Activated T-helper 2 cell treated with anti-CD3 and anti-CD28 coated beads, Interferon-gamma antibody, Interleukin-2, Interleukin-4, amounts not matched to agents 10 μg/mL and 5 μg/mL and 100 μg/mL, durations not matched to agents 14 hours and 24 hours and 36 hours (primary cell): Measurements from ENCODE around the gene PRKCB. TPM values are rescaled to one million over a fixed set of nuclear protein-coding genes. Genes with fewer than 3 reads are reported as not detected.

Experiments used
- DNase-seq: peaks from one replicate; pipeline ENCODE4 v3.0.0; 2021; ENCODE audit warnings: low spot score
- H3K27ac Mint-ChIP-seq: one replicate; pipeline ENCODE4 v1.8.0; 2021; ENCODE audit warnings: mixed read lengths
- H3K27me3 Mint-ChIP-seq: one replicate; pipeline ENCODE4 v1.8.0; 2021; ENCODE audit warnings: low read depth, mixed read lengths
- H3K36me3 Mint-ChIP-seq: one replicate; pipeline ENCODE4 v1.8.0; 2021; ENCODE audit warnings: low read depth, mixed read lengths
- H3K4me1 Mint-ChIP-seq: one replicate; pipeline ENCODE4 v1.8.0; 2021; ENCODE audit warnings: low read depth, mixed read lengths
- H3K4me3 Mint-ChIP-seq: one replicate; pipeline ENCODE4 v1.8.0; 2021; ENCODE audit warnings: low read depth, mild to moderate bottlenecking, moderate library complexity, mixed read lengths
- H3K9me3 Mint-ChIP-seq: one replicate; pipeline ENCODE4 v1.8.0; 2021; ENCODE audit warnings: mixed read lengths
- intact Hi-C: fragments of 100-400 bp; cut with micrococcal nuclease; formaldehyde crosslinking; loops from one replicate; pipeline ENCODE4 v1.15.1; 2023
- total RNA-seq: library from RNA; stranded (reverse); gene quantifications from 2 replicates; pipeline ENCODE4 v1.2.3, GENCODE V29; 2022

PRKCB gene
- total RNA-seq, 1 donor from 2014 or later = 69.5 TPM

GRCh38 chr16:23975293-23975692, 139.5 kb downstream of the PRKCB start:
- Mint-ChIP-seq H3K36me3 (no peaks in the 10 kb centered on the region), H3K27me3 (no peaks in the 10 kb centered on the region), H3K27ac (no peak overlapping the region), H3K4me3 (no peak overlapping the region), H3K9me3 (no peaks in the 10 kb centered on the region), H3K4me1 (peaks cover 20% of the 10 kb centered on the region)
- no peak for DNase-seq
- intact Hi-C loops = no loop called here

- H3K4me3 Mint-ChIP-seq = no peak overlapping the region
- H3K4me1 Mint-ChIP-seq = peaks cover 20% of the 10 kb centered on the region
- H3K27ac Mint-ChIP-seq = no peak overlapping the region
These were observed 140.3 kb downstream of the PRKCB start for GRCh38 chr16:23976091-23976490.

DNA sequence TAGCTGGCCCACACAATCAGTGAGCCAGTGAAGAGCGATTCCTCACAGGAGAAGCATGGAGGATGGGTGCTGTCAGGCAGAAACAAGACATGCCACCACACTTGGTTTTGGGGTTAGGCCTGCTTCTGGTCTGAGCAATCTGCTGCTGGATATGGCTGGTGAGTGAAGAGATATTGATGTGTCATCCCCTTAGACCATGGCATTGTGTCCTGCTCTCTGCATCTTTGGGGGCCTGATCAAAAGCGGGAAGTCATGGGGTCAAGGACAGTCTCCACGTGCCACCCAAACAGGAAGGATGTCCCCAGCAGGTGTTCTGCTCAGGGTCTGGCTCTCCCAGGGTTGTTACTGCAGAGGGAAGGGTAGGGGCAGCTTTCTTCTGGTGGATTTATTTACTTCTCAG, 140.7 kb downstream of the PRKCB start:
- no peak for DNase-seq
- peak overlapping the region; percentile 48 for H3K27ac Mint-ChIP-seq
- H3K9me3 Mint-ChIP-seq = no peaks in the 10 kb centered on the region
- no peak overlapping the region for H3K4me3 Mint-ChIP-seq
- H3K36me3 Mint-ChIP-seq = no peaks in the 10 kb centered on the region
- intact Hi-C loops = no loop called here
- H3K4me1 Mint-ChIP-seq = peaks cover 20% of the 10 kb centered on the region
- H3K27me3 Mint-ChIP-seq = no peaks in the 10 kb centered on the region

More at GRCh38 chr16:23976091-23976490, 140.3 kb downstream of the PRKCB start:
- intact Hi-C loops = no loop called here
- H3K36me3 Mint-ChIP-seq = no peaks in the 10 kb centered on the region
- no peak for DNase-seq
- H3K27me3 Mint-ChIP-seq = no peaks in the 10 kb centered on the region
- no peaks in the 10 kb centered on the region for H3K9me3 Mint-ChIP-seq

- no peak overlapping the region for H3K4me3 Mint-ChIP-seq
- peaks cover 13% of the 10 kb centered on the region for H3K4me1 Mint-ChIP-seq
- no peaks in the 10 kb centered on the region for H3K27me3 Mint-ChIP-seq
- peaks cover 3% of the 10 kb centered on the region for H3K36me3 Mint-ChIP-seq
- H3K9me3 Mint-ChIP-seq = no peaks in the 10 kb centered on the region
- DNase-seq = no peak
- no peak overlapping the region for H3K27ac Mint-ChIP-seq
- intact Hi-C loops = no loop called here
These were observed 143.7 kb downstream of the PRKCB start for GRCh38 chr16:23979441-23979840.

- Mint-ChIP-seq H3K4me3 (no peak overlapping the region), H3K27ac (no peak overlapping the region), H3K4me1 (peaks cover 12% of the 10 kb centered on the region), H3K36me3 (peaks cover 6% of the 10 kb centered on the region), H3K9me3 (no peaks in the 10 kb centered on the region), H3K27me3 (no peaks in the 10 kb centered on the region)
- no peak for DNase-seq
- intact Hi-C loops = no loop called here
These were observed 144.2 kb downstream of the PRKCB start for GRCh38 chr16:23979982-23980381.

- Mint-ChIP-seq H3K27ac (no peak overlapping the region), H3K9me3 (no peaks in the 10 kb centered on the region), H3K27me3 (no peaks in the 10 kb centered on the region), H3K36me3 (peaks cover 6% of the 10 kb centered on the region), H3K4me3 (no peak overlapping the region), H3K4me1 (peaks cover 3% of the 10 kb centered on the region)
- intact Hi-C loops = no loop called here
- no peak for DNase-seq
These were observed 145.9 kb downstream of the PRKCB start for GRCh38 chr16:23981429-23982399.

DNA sequence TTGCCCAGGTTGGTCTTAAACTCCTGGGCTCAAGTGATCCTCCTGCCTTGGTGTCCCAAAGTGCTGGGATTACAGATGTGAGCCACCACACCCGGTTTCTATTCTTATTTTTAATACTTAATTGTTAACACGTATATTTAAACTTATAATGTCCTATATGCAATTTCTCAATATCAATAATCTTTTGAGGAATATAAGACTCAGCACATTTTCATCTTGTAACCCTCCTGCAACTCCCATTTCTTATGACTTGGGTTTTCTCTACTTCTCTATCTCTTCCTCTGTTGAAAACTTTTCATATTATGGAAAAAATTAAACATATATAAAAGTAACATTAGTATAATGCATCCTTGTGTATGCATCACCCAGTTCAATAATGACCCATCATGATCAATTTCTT, 150.7 kb downstream of the PRKCB start:
- intact Hi-C loops = no loop called here
- H3K36me3 Mint-ChIP-seq = peaks cover 23% of the 10 kb centered on the region
- H3K9me3 Mint-ChIP-seq = peaks cover 3% of the 10 kb centered on the region
- no peaks in the 10 kb centered on the region for H3K27me3 Mint-ChIP-seq
- H3K4me3 Mint-ChIP-seq = no peak overlapping the region
- no peak overlapping the region for H3K27ac Mint-ChIP-seq
- H3K4me1 Mint-ChIP-seq = peaks cover 7% of the 10 kb centered on the region
- no peak for DNase-seq

DNA sequence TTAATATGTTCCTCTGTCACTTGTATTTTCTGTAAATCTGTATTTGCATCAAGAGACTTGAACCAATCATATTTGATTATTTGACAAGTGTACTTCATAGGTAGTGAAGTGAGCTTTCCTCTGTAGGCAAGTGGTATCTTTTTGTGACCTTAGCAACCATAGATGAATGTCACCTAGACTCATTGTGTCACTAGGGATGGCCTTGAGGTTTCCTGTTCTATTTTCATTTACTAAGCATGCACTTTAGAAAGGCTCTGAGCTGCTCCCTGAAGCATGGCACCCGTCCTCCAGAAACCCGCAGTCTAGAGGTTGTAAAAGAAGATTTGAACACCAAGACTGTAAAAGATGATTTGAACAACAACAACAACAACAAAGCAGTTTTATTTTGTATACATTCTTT, 151.7 kb downstream of the PRKCB start:
- DNase-seq = no peak
- Mint-ChIP-seq H3K27ac (no peak overlapping the region), H3K4me1 (peaks cover 7% of the 10 kb centered on the region), H3K4me3 (no peak overlapping the region), H3K9me3 (peaks cover 3% of the 10 kb centered on the region), H3K27me3 (no peaks in the 10 kb centered on the region), H3K36me3 (peaks cover 25% of the 10 kb centered on the region)
- intact Hi-C loops = no loop called here

DNA sequence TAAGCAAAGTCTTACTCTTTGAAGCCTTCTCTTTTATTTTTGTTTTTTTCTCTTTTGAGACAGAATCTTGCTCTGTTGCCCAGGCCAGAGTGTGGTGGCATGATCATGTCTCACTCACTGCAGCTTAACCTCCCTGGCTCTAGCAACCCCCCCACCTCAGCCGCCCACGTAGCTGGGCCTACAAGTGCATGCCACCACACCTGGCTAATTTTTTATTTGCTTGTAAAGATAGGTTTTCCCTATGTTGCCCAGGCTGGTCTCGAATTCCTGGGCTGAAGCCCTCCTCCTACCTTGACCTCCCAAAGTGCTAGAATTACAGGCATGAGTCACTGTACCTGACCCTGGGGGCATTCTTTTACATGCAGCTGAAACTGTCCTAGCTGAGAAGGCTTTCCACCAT, 154.7 kb downstream of the PRKCB start:
- intact Hi-C loops = no loop called here
- Mint-ChIP-seq H3K36me3 (peaks cover 20% of the 10 kb centered on the region), H3K27me3 (no peaks in the 10 kb centered on the region), H3K9me3 (peaks cover 3% of the 10 kb centered on the region), H3K4me3 (no peak overlapping the region), H3K27ac (no peak overlapping the region), H3K4me1 (peaks cover 7% of the 10 kb centered on the region)
- no peak for DNase-seq

- Mint-ChIP-seq H3K4me1 (peaks cover 7% of the 10 kb centered on the region), H3K36me3 (peaks cover 25% of the 10 kb centered on the region), H3K4me3 (no peak overlapping the region), H3K9me3 (peaks cover 3% of the 10 kb centered on the region), H3K27me3 (no peaks in the 10 kb centered on the region), H3K27ac (no peak overlapping the region)
- DNase-seq = no peak
- intact Hi-C loops = no loop called here
These were observed 155.3 kb downstream of the PRKCB start for GRCh38 chr16:23991066-23991465.

GRCh38 chr16:23994615-23995014, 158.8 kb downstream of the PRKCB start:
- H3K4me1 Mint-ChIP-seq = peaks cover 8% of the 10 kb centered on the region
- intact Hi-C loops = no loop called here
- H3K9me3 Mint-ChIP-seq = no peaks in the 10 kb centered on the region
- H3K36me3 Mint-ChIP-seq = peaks cover 29% of the 10 kb centered on the region
- no peak for DNase-seq
- no peak overlapping the region for H3K4me3 Mint-ChIP-seq
- no peak overlapping the region for H3K27ac Mint-ChIP-seq
- no peaks in the 10 kb centered on the region for H3K27me3 Mint-ChIP-seq

- Mint-ChIP-seq H3K36me3 (peaks cover 30% of the 10 kb centered on the region), H3K4me3 (no peak overlapping the region), H3K4me1 (peaks cover 15% of the 10 kb centered on the region), H3K9me3 (no peaks in the 10 kb centered on the region), H3K27me3 (no peaks in the 10 kb centered on the region), H3K27ac (no peak overlapping the region)
- intact Hi-C loops = no loop called here
- no peak for DNase-seq
These were observed 160.6 kb downstream of the PRKCB start for GRCh38 chr16:23996258-23996955.

DNA sequence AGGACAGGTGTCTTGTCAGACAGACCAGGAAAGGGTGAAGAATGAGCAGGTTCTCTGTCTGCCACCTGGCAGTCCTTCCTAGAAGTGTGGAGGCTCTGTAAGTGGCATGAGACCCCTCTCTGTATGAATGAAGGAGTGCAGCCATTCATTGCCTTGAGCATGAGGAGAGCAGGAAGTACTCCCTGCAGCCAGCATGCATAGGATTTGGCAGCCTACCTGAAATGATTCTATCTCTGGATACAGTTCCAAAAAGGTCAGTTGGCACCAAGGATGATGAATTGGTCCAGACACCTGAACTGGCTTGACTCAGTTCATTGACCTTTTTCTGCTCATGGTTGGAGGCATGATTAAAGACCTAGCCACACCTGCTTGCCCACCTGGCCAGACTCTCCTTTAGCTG, 163.0 kb downstream of the PRKCB start:
- H3K27me3 Mint-ChIP-seq = no peaks in the 10 kb centered on the region
- H3K9me3 Mint-ChIP-seq = no peaks in the 10 kb centered on the region
- intact Hi-C loops = loop anchor here (1.0 kb wide), 1 partner anchor 36 kb away; no protein-coding TSS in a partner anchor
- H3K27ac Mint-ChIP-seq = no peak overlapping the region
- H3K36me3 Mint-ChIP-seq = peaks cover 30% of the 10 kb centered on the region
- no peak overlapping the region for H3K4me3 Mint-ChIP-seq
- DNase-seq = no peak
- H3K4me1 Mint-ChIP-seq = peaks cover 17% of the 10 kb centered on the region
